ENCODE measurements around the gene C10orf62.

DNA sequence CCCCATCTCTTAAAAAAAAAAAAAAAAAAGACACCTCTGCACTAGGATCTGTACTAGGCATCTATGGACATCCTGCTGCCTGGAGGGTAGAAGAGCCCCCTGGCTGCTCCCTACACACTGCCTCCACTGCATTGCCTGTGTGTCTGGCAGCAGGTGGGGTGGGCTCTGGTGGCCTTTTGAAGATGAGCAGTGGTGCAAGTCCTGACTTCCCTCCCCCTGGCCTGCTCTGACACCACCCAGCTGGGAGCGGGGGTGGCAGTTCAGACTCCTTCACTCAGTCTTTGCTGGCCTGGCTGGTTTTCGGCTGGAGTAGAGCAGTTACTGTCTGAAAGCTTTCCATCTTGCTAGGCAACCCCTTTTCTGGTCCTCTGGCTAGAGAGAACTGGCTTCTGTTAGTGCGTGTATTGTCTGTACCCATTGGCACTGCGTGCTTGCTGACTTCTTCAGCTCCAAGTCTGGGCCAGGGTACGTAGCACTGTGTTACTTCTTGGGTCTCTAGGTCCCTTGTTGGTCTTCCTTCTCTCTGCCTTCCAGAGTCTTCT lies 17.6 kb downstream of the C10orf62 start:
- no peak for TF ChIP-seq POLR2A (IDR thresholded peaks at IDR 0.05)
- TF ChIP-seq, protein P1, sequence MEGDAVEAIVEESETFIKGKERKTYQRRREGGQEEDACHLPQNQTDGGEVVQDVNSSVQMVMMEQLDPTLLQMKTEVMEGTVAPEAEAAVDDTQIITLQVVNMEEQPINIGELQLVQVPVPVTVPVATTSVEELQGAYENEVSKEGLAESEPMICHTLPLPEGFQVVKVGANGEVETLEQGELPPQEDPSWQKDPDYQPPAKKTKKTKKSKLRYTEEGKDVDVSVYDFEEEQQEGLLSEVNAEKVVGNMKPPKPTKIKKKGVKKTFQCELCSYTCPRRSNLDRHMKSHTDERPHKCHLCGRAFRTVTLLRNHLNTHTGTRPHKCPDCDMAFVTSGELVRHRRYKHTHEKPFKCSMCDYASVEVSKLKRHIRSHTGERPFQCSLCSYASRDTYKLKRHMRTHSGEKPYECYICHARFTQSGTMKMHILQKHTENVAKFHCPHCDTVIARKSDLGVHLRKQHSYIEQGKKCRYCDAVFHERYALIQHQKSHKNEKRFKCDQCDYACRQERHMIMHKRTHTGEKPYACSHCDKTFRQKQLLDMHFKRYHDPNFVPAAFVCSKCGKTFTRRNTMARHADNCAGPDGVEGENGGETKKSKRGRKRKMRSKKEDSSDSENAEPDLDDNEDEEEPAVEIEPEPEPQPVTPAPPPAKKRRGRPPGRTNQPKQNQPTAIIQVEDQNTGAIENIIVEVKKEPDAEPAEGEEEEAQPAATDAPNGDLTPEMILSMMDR (IDR thresholded peaks at IDR 0.05) = no peak

All from body of pancreas (tissue), 4 donors.